SK-N-SH treated with all-trans-retinoic acid at 6 μM for 48 hours (cell line): ENCODE data around the gene FAM120A.

Experiments
- ATAC-seq: fragments of 200-7000 bp; cut with Tn5 transposase; 3 replicates; pipeline ENCODE4 v1.9.1; 2020; ENCODE audit warnings: mild to moderate bottlenecking, moderate library complexity
- ARNTL ChIP-seq: fragments of 450-650 bp; formaldehyde crosslinking; IDR thresholded peaks from 2 replicates; pipeline ENCODE4 v1.5.0; 2020; ENCODE audit warnings: low read depth, mild to moderate bottlenecking, moderate library complexity, borderline replicate concordance
- BACH2 ChIP-seq: fragments of 250-450 bp; sonication (Bioruptor Pico); IDR thresholded peaks from 2 replicates; pipeline ENCODE4 v1.9.0; 2021; ENCODE audit warnings: mild to moderate bottlenecking, borderline replicate concordance
- CSDC2 ChIP-seq: fragments of 250-450 bp; sonication (Bioruptor Pico); IDR thresholded peaks from 2 replicates; pipeline ENCODE4 v1.5.0; 2020; ENCODE audit warnings: mild to moderate bottlenecking, moderate library complexity
- ESRRG ChIP-seq: fragments of 250-450 bp; sonication (Bioruptor Pico); IDR thresholded peaks from 2 replicates; pipeline ENCODE4 v1.6.1; 2021; ENCODE audit warnings: mild to moderate bottlenecking
- GLIS3 ChIP-seq: fragments of 250-450 bp; sonication (Bioruptor Pico); IDR thresholded peaks from 2 replicates; pipeline ENCODE4 v1.5.0; 2020; ENCODE audit warnings: mild to moderate bottlenecking, moderate library complexity
- OSR1 ChIP-seq: fragments of 250-450 bp; sonication (Bioruptor Pico); IDR thresholded peaks from 2 replicates; pipeline ENCODE4 v1.8.0; 2022; ENCODE audit warnings: moderate library complexity, mild to moderate bottlenecking, inconsistent platforms
- POU6F1 ChIP-seq: fragments of 250-450 bp; sonication (Bioruptor Pico); IDR thresholded peaks from 2 replicates; pipeline ENCODE4 v1.8.0; 2021; ENCODE audit warnings: low read depth, mild to moderate bottlenecking, moderate library complexity, borderline replicate concordance
- PPARA ChIP-seq: fragments of 250-450 bp; sonication (Bioruptor Pico); IDR thresholded peaks from 2 replicates; pipeline ENCODE4 v1.5.0; 2020; ENCODE audit warnings: mild to moderate bottlenecking, borderline replicate concordance
- RARB ChIP-seq: fragments of 250-450 bp; sonication (Bioruptor Pico); IDR thresholded peaks from 2 replicates; pipeline ENCODE4 v1.8.0; 2021; ENCODE audit warnings: mild to moderate bottlenecking, moderate library complexity
- SNAI2 ChIP-seq: fragments of 250-450 bp; sonication (Bioruptor Pico); IDR thresholded peaks from 2 replicates; pipeline ENCODE4 v1.5.0; 2020; ENCODE audit warnings: mild to moderate bottlenecking, moderate library complexity
- TCF4 ChIP-seq: fragments of 250-450 bp; sonication (Bioruptor Pico); IDR thresholded peaks from 2 replicates; pipeline ENCODE4 v1.8.0; 2021; ENCODE audit warnings: mild to moderate bottlenecking, moderate library complexity, borderline replicate concordance
- TOX ChIP-seq: fragments of 250-450 bp; sonication (Bioruptor Pico); IDR thresholded peaks from 2 replicates; pipeline ENCODE4 v1.8.0; 2021; ENCODE audit warnings: mild to moderate bottlenecking, moderate library complexity, borderline replicate concordance
- TSHZ2 ChIP-seq: fragments of 250-450 bp; sonication (Bioruptor Pico); IDR thresholded peaks from 2 replicates; pipeline ENCODE4 v1.5.0; 2020; ENCODE audit warnings: mild to moderate bottlenecking, moderate library complexity
- ZC3H10 ChIP-seq: fragments of 250-450 bp; sonication (Bioruptor Pico); IDR thresholded peaks from 2 replicates; pipeline ENCODE4 v1.5.1; 2021; ENCODE audit warnings: mild to moderate bottlenecking, moderate library complexity
- ZFP3 ChIP-seq: fragments of 250-450 bp; sonication (Bioruptor Pico); IDR thresholded peaks from 2 replicates; pipeline ENCODE4 v1.5.0; 2020; ENCODE audit warnings: mild to moderate bottlenecking, moderate library complexity
- ZFP30 ChIP-seq: fragments of 450-650 bp; formaldehyde crosslinking; IDR thresholded peaks from 2 replicates; pipeline ENCODE4 v1.5.0; 2022; ENCODE audit warnings: mild to moderate bottlenecking, moderate library complexity
- ZNF565 ChIP-seq: fragments of 450-650 bp; formaldehyde crosslinking; conservative IDR thresholded peaks from 2 replicates; pipeline ENCODE4 v1.5.0; 2020; ENCODE audit warnings: low read depth, mild to moderate bottlenecking, moderate library complexity
- ZNF8 ChIP-seq: fragments of 450-650 bp; formaldehyde crosslinking; IDR thresholded peaks from 2 replicates; pipeline ENCODE4 v1.5.0; 2020; ENCODE audit warnings: mild to moderate bottlenecking, moderate library complexity
- TF ChIP-seq, protein P1 (sequence below): fragments of 250-450 bp; sonication (Bioruptor Pico); IDR thresholded peaks from 2 replicates; pipeline ENCODE4 v1.5.1; 2021; ENCODE audit warnings: mild to moderate bottlenecking, moderate library complexity
- TF ChIP-seq, protein P2 (sequence below): fragments of 250-450 bp; sonication (Bioruptor Pico); IDR thresholded peaks from 2 replicates; pipeline ENCODE4 v1.5.1; 2020; ENCODE audit warnings: low read depth, mild to moderate bottlenecking, moderate library complexity
- TF ChIP-seq, protein P3 (sequence below): fragments of 250-450 bp; sonication (Bioruptor Pico); IDR thresholded peaks from 2 replicates; pipeline ENCODE4 v1.8.0; 2020; ENCODE audit warnings: mild to moderate bottlenecking, moderate library complexity, borderline replicate concordance

FAM120A gene

GRCh38 chr9:93595861-93596365, 144.4 kb downstream of the FAM120A start:
- no peak for ATAC-seq
- no peak for TF ChIP-seq ESRRG (CRISPR knock-in tag)
- TF ChIP-seq PPARA (CRISPR knock-in tag): no peak
- TF ChIP-seq ZFP30 (CRISPR knock-in tag): no peak
- TF ChIP-seq TOX: no peak
- no peak for TF ChIP-seq ZNF8 (CRISPR knock-in tag)
- TF ChIP-seq, protein P1, sequence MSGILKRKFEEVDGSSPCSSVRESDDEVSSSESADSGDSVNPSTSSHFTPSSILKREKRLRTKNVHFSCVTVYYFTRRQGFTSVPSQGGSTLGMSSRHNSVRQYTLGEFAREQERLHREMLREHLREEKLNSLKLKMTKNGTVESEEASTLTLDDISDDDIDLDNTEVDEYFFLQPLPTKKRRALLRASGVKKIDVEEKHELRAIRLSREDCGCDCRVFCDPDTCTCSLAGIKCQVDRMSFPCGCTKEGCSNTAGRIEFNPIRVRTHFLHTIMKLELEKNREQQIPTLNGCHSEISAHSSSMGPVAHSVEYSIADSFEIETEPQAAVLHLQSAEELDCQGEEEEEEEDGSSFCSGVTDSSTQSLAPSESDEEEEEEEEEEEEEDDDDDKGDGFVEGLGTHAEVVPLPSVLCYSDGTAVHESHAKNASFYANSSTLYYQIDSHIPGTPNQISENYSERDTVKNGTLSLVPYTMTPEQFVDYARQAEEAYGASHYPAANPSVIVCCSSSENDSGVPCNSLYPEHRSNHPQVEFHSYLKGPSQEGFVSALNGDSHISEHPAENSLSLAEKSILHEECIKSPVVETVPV (CRISPR knock-in tag): no peak
- TF ChIP-seq SNAI2 (CRISPR knock-in tag): no peak
- no peak for TF ChIP-seq TCF4 (CRISPR knock-in tag)
- no peak for TF ChIP-seq OSR1
- TF ChIP-seq, protein P2, sequence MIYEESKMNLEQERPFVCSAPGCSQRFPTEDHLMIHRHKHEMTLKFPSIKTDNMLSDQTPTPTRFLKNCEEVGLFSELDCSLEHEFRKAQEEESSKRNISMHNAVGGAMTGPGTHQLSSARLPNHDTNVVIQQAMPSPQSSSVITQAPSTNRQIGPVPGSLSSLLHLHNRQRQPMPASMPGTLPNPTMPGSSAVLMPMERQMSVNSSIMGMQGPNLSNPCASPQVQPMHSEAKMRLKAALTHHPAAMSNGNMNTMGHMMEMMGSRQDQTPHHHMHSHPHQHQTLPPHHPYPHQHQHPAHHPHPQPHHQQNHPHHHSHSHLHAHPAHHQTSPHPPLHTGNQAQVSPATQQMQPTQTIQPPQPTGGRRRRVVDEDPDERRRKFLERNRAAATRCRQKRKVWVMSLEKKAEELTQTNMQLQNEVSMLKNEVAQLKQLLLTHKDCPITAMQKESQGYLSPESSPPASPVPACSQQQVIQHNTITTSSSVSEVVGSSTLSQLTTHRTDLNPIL (CRISPR knock-in tag): no peak
- no peak for TF ChIP-seq ZFP3 (CRISPR knock-in tag)
- TF ChIP-seq, protein P3, sequence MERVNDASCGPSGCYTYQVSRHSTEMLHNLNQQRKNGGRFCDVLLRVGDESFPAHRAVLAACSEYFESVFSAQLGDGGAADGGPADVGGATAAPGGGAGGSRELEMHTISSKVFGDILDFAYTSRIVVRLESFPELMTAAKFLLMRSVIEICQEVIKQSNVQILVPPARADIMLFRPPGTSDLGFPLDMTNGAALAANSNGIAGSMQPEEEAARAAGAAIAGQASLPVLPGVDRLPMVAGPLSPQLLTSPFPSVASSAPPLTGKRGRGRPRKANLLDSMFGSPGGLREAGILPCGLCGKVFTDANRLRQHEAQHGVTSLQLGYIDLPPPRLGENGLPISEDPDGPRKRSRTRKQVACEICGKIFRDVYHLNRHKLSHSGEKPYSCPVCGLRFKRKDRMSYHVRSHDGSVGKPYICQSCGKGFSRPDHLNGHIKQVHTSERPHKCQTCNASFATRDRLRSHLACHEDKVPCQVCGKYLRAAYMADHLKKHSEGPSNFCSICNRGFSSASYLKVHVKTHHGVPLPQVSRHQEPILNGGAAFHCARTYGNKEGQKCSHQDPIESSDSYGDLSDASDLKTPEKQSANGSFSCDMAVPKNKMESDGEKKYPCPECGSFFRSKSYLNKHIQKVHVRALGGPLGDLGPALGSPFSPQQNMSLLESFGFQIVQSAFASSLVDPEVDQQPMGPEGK (CRISPR knock-in tag): no peak
- no peak for TF ChIP-seq POU6F1 (CRISPR knock-in tag)
- no peak for TF ChIP-seq TSHZ2 (CRISPR knock-in tag)
- no peak for TF ChIP-seq CSDC2 (CRISPR knock-in tag)
- TF ChIP-seq ZC3H10 (CRISPR knock-in tag): no peak
- no peak for TF ChIP-seq RARB (CRISPR knock-in tag)
- no peak for TF ChIP-seq GLIS3 (CRISPR knock-in tag)
- TF ChIP-seq, all 23 proteins: peak for 0

GRCh38 chr9:93596399-93596798, 144.9 kb downstream of the FAM120A start:
- TF ChIP-seq ESRRG (CRISPR knock-in tag) (no peak), ZNF565 (CRISPR knock-in tag) (no peak), ZNF8 (CRISPR knock-in tag) (no peak), BACH2 (CRISPR knock-in tag) (no peak), ZFP3 (CRISPR knock-in tag) (no peak), RARB (CRISPR knock-in tag) (no peak), ZFP30 (CRISPR knock-in tag) (no peak), ARNTL (no peak), PPARA (CRISPR knock-in tag) (no peak)
- ATAC-seq: no peak

DNA sequence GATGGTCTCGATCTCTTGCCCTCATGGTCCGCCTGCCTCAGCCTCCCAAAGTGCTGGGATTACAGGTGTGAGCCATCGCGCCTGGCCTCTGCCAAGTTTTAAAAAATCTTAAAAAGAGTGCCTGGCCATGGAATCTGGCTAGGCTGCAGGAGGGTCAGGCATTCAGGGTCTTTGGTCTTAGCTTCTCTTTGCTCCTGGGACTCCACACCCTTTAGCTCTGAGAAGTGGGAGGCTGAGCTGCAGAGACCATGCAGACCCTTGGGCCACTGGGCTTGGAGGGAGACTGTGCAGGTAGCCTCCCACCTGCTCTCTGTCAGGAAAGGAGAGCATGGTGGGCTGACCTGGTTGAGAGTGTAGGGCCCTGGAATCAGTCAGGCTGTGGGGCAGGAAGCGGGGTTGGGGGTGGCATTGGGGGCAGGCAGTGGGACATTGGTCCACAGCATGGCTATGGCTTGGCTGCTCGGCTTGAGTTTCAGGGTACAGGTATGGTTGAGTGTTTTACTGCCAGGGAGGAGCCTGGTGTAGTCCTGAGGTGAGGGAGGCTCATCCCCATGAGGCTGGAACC, 145.7 kb downstream of the FAM120A start:
- ATAC-seq: no peak
- TF ChIP-seq TOX (no peak), BACH2 (CRISPR knock-in tag) (no peak)
